GM23248 (cell line): ENCODE results near the gene DNAL4. TPM values are rescaled to one million over a fixed set of nuclear protein-coding genes. Genes with fewer than 3 reads are reported as not detected.

ENCODE experiments used
- DNase-seq: peaks from one replicate; pipeline ENCODE4 v3.0.0-alpha.2; 2015
- H2AFZ ChIP-seq: fragments of 200-600 bp; sonication (generic); 2 replicates; pipeline ENCODE4 v1.6.1; 2016; ENCODE audit warnings: antibody characterized with exemption
- H3F3A ChIP-seq: fragments of 200-600 bp; sonication (generic); 2 replicates; pipeline ENCODE4 v1.6.1; 2016; ENCODE audit warnings: mild to moderate bottlenecking, antibody characterized with exemption, mixed run types; ENCODE audit not compliant: insufficient read depth
- H3K27ac ChIP-seq: fragments of 200-600 bp; sonication (generic); 2 replicates; pipeline ENCODE4 v1.5.1; 2016; ENCODE audit warnings: mild to moderate bottlenecking
- H3K27me3 ChIP-seq: fragments of 200-600 bp; sonication (generic); replicated peaks from 2 replicates; pipeline ENCODE4 v1.6.1; 2016; ENCODE audit warnings: mild to moderate bottlenecking; ENCODE audit not compliant: insufficient read depth
- H3K36me3 ChIP-seq: fragments of 200-600 bp; sonication (generic); 2 replicates; pipeline ENCODE4 v1.6.1; 2016; ENCODE audit warnings: low read depth, mild to moderate bottlenecking
- H3K4me1 ChIP-seq: fragments of 200-600 bp; sonication (generic); 2 replicates; pipeline ENCODE4 v1.6.1; 2016; ENCODE audit warnings: mild to moderate bottlenecking; ENCODE audit not compliant: insufficient read depth
- H3K4me2 ChIP-seq: fragments of 200-600 bp; sonication (generic); one replicate; pipeline ENCODE4 v1.6.1; 2016; ENCODE audit warnings: mild to moderate bottlenecking; ENCODE audit not compliant: unreplicated experiment
- H3K4me3 ChIP-seq: fragments of 200-600 bp; sonication (generic); 2 replicates; pipeline ENCODE4 v1.5.1; 2016; ENCODE audit warnings: mild to moderate bottlenecking
- H3K79me2 ChIP-seq: fragments of 200-600 bp; sonication (generic); 2 replicates; pipeline ENCODE4 v1.6.1; 2016; ENCODE audit warnings: mild to moderate bottlenecking; ENCODE audit not compliant: insufficient read depth
- H3K9ac ChIP-seq: fragments of 200-600 bp; sonication (generic); 2 replicates; pipeline ENCODE4 v1.6.1; 2016; ENCODE audit warnings: mild to moderate bottlenecking
- H3K9me2 ChIP-seq: fragments of 200-600 bp; sonication (generic); 2 replicates; pipeline ENCODE4 v1.6.1; 2016; ENCODE audit warnings: mixed run types, mild to moderate bottlenecking, moderate library complexity; ENCODE audit not compliant: insufficient read depth
- H3K9me3 ChIP-seq: fragments of 200-600 bp; sonication (generic); one replicate; pipeline ENCODE4 v1.6.1; 2017; ENCODE audit warnings: low read depth
- H4K20me1 ChIP-seq: fragments of 200-600 bp; sonication (generic); 2 replicates; pipeline ENCODE4 v1.6.0; 2016; ENCODE audit not compliant: insufficient read depth
- EZH2 ChIP-seq: fragments of 200-600 bp; sonication (generic); IDR thresholded peaks from 2 replicates; pipeline ENCODE4 v1.6.1; 2018; ENCODE audit warnings: antibody characterized with exemption, mild to moderate bottlenecking; ENCODE audit not compliant: insufficient read depth, poor library complexity, severe bottlenecking
- EZH2phosphoT487 ChIP-seq: fragments of 200-600 bp; sonication (generic); IDR thresholded peaks from 2 replicates; pipeline ENCODE4 v1.6.1; 2018; ENCODE audit warnings: antibody characterized with exemption, moderate library complexity, mild to moderate bottlenecking, low read depth; ENCODE audit not compliant: insufficient read depth
- whole genome bisulfite sequencing, 2 experiments: methylation state at CpG; one replicate each; pipeline ENCODE4 v1.1.6; 2015 to 2017; ENCODE audit warnings: low lambda C conversion rate in 2 of 2, low coverage in 1 of 2; ENCODE audit errors: missing lambda C conversion rate in 2 of 2; 5-methylcytosine and 5-hydroxymethylcytosine counted together
- in situ Hi-C: fragments of 300-500 bp; cut with MboI; formaldehyde crosslinking; loops from 2 replicates; pipeline ENCODE4 v1.15.0; 2020
- polyA plus RNA-seq: library from polyadenylated mRNA; unstranded; fragments of >200 nt; fragmentation: Nextera tagmentation; extraction: Ambion mirVana; gene quantifications from 2 replicates; pipeline ENCODE4 v1.2.1, GENCODE V29; 2016
- total RNA-seq: library from RNA; depleted of rRNA; stranded (reverse); fragments of >200 nt; shearing (Covaris generic); gene quantifications from 2 replicates; pipeline ENCODE4 v1.2.3, GENCODE V29; 2014

The DNAL4 gene
- total and polyA plus RNA-seq, 2 experiments from 2014 or later, result 14.2 to 18.9 TPM

DNA sequence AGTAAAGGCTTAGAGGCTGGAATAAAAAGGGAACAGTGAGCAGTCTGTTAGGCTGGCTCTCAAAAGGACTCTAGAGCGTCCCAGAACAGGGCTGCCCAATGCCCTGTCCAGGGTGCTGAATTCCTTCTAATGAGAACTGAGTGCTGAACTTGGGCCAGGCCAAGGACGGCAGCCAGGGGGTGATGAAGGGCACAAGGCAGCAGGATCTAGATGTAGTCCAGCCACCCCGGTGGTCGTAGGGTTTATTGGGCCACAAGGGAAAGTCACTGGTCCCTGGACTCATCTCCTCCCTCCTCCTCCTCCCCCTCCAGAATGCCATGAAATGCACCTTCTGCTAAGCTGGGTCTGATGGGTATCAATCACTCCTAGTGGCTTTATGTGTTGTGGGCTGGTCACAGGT is 30.6 kb upstream of the DNAL4 start:
- no peaks in the 10 kb centered on the region for H4K20me1 ChIP-seq
- 6 to 12% methylated on average over 4 of the region's 4 CpGs for WGBS, 2 experiments
- no peaks in the 10 kb centered on the region for H3K9me2 ChIP-seq

DNA sequence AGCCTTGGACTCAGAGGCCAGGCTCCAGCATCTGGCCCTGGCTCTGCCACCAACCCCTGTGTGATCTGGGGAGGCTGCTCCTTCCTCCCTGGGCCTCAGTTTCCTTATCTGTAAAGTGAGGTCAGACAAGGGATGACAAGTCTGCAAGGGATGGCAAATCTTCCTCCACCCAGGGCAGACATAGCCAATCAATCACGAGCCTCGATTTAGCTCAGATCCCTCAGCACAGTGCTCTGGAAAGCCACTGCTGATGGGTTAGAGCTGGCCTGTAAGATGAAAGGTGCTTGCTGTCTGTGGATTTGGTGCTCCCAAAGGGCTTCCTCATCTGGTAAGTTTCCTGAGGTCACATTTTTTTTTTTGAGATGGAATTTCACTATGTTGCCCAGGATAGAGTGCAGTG is 29.7 kb upstream of the DNAL4 start:
- no peaks in the 10 kb centered on the region for H3K9me2 ChIP-seq
- no peak overlapping the region for H3K4me3 ChIP-seq
- no peak overlapping the region for H2AFZ ChIP-seq
- no peak overlapping the region for H3K9ac ChIP-seq
- TF ChIP-seq EZH2phosphoT487 (no peak), EZH2 (no peak)
- WGBS, 2 experiments, result 18 to 32% methylated on average over 2 of the region's 2 CpGs
- no peaks in the 10 kb centered on the region for H3K9me3 ChIP-seq
- H3K4me1 ChIP-seq, result no peaks in the 10 kb centered on the region
- no peak overlapping the region for H3K4me2 ChIP-seq
- in situ Hi-C loops, result no loop called here
- no peaks in the 10 kb centered on the region for H4K20me1 ChIP-seq
- H3K27me3 ChIP-seq, result no peaks in the 10 kb centered on the region
- H3K27ac ChIP-seq, result no peak overlapping the region
- H3K79me2 ChIP-seq, result no peaks in the 10 kb centered on the region
- no peaks in the 10 kb centered on the region for H3F3A ChIP-seq
- H3K36me3 ChIP-seq, result no peaks in the 10 kb centered on the region
- DNase-seq, result no peak

More for the DNA sequence above, 30.6 kb upstream of the DNAL4 start:
- Histone ChIP-seq H3K27ac (no peak overlapping the region), H3K79me2 (no peaks in the 10 kb centered on the region), H3K4me1 (no peaks in the 10 kb centered on the region), H3F3A (no peaks in the 10 kb centered on the region), H2AFZ (no peak overlapping the region), H3K9me3 (no peaks in the 10 kb centered on the region), H3K27me3 (no peaks in the 10 kb centered on the region), H3K4me2 (no peak overlapping the region), H3K9ac (no peak overlapping the region), H3K4me3 (no peak overlapping the region), H3K36me3 (no peaks in the 10 kb centered on the region)
- DNase-seq, result peak; percentile 88
- TF ChIP-seq EZH2, result no peak
- no peak for TF ChIP-seq EZH2phosphoT487
- in situ Hi-C loops, result no loop called here

GRCh38 chr22:38823076-38823475 is 29.1 kb upstream of the DNAL4 start:
- Histone ChIP-seq H3K36me3 (no peaks in the 10 kb centered on the region), H3K4me3 (no peak overlapping the region), H3K9me2 (no peaks in the 10 kb centered on the region), H3K79me2 (no peaks in the 10 kb centered on the region), H3K9ac (no peak overlapping the region), H4K20me1 (no peaks in the 10 kb centered on the region), H3K9me3 (no peaks in the 10 kb centered on the region), H2AFZ (no peak overlapping the region), H3K4me1 (no peaks in the 10 kb centered on the region), H3K27me3 (no peaks in the 10 kb centered on the region), H3K27ac (no peak overlapping the region), H3F3A (no peaks in the 10 kb centered on the region), H3K4me2 (no peak overlapping the region)
- no peak for DNase-seq
- in situ Hi-C loops, result no loop called here
- 71 to 79% methylated on average over 4 of the region's 4 CpGs for WGBS, 2 experiments
- no peak for TF ChIP-seq EZH2
- no peak for TF ChIP-seq EZH2phosphoT487

- in situ Hi-C loops, result no loop called here
- 58 to 60% methylated on average over 8 of the region's 8 CpGs for WGBS, 2 experiments
- Histone ChIP-seq H3K9me2 (no peaks in the 10 kb centered on the region), H3K4me2 (no peak overlapping the region), H3K36me3 (no peaks in the 10 kb centered on the region), H3K9ac (no peak overlapping the region), H3F3A (no peaks in the 10 kb centered on the region), H3K27ac (no peak overlapping the region), H3K79me2 (no peaks in the 10 kb centered on the region), H3K4me3 (no peak overlapping the region), H3K4me1 (no peaks in the 10 kb centered on the region), H2AFZ (no peak overlapping the region), H3K27me3 (peaks cover 18% of the 10 kb centered on the region), H4K20me1 (no peaks in the 10 kb centered on the region), H3K9me3 (no peaks in the 10 kb centered on the region)
- no peak for TF ChIP-seq EZH2
- no peak for DNase-seq
Observed at GRCh38 chr22:38820020-38820419, 26.1 kb upstream of the DNAL4 start.

GRCh38 chr22:38819387-38819940 is 25.5 kb upstream of the DNAL4 start:
- in situ Hi-C loops, result no loop called here

More at GRCh38 chr22:38819387-38819940, 25.5 kb upstream of the DNAL4 start:
- Histone ChIP-seq H3K27me3 (peaks cover 21% of the 10 kb centered on the region), H3K9me2 (no peaks in the 10 kb centered on the region), H3K27ac (no peak overlapping the region), H2AFZ (no peak overlapping the region), H3K4me2 (no peak overlapping the region), H3K79me2 (no peaks in the 10 kb centered on the region), H3F3A (no peaks in the 10 kb centered on the region), H4K20me1 (no peaks in the 10 kb centered on the region), H3K36me3 (no peaks in the 10 kb centered on the region), H3K9ac (no peak overlapping the region), H3K9me3 (no peaks in the 10 kb centered on the region), H3K4me1 (no peaks in the 10 kb centered on the region), H3K4me3 (no peak overlapping the region)
- TF ChIP-seq EZH2phosphoT487 (no peak), EZH2 (no peak)
- 59 to 62% methylated on average over 10 of the region's 10 CpGs for WGBS, 2 experiments
- DNase-seq, result no peak
